PC-3 (cell line): ENCODE results near the gene RPL12. TPM values are rescaled to one million over a fixed set of nuclear protein-coding genes. Genes with fewer than 3 reads are reported as not detected.
A peak's percentile ranks its signal among the peaks of the same experiment; 100 is the strongest.
"Not testable (repeated sequence)": the region's sequence is repeated elsewhere in the genome, so short reads cannot be mapped to it uniquely, and the experiment has no call there.

Experiments
- ATAC-seq: fragments of 200-7000 bp; cut with Tn5 transposase; 2 replicates; pipeline ENCODE4 v1.9.1; 2020; ENCODE audit warnings: mild to moderate bottlenecking, moderate library complexity
- BruUV-seq: library from RNA; stranded (reverse); fragments of 400-500 nt; replicated peaks from 2 replicates; lab custom pipeline; 2021; lab: Mats Ljungman, UMichigan
- CTCF ChIA-PET: fragments of 300-600 bp; sonication (Branson Sonifier 250); formaldehyde crosslinking; loops from one replicate; lab custom pipeline; 2022; ENCODE audit warnings: antibody characterized with exemption; lab: Charles Lee
- POLR2A ChIA-PET: fragments of 300-600 bp; sonication (Branson Sonifier 250); formaldehyde crosslinking; loops from one replicate; lab custom pipeline; 2022; ENCODE audit warnings: antibody characterized with exemption; ENCODE audit not compliant: unreplicated experiment; lab: Charles Lee
- DNase-seq: peaks from one replicate; pipeline ENCODE4 v3.0.0-alpha.2; 2015
- H2AFZ ChIP-seq: fragments of 300-600 bp; sonication (generic); 2 replicates; pipeline ENCODE4 v1.6.0; 2016; ENCODE audit warnings: antibody characterized with exemption, low read length
- H3F3A ChIP-seq: fragments of 300-600 bp; sonication (generic); one replicate; pipeline ENCODE4 v1.6.0; 2017; ENCODE audit warnings: antibody characterized with exemption, low read length, control low read depth, mild to moderate bottlenecking; ENCODE audit not compliant: unreplicated experiment
- H3K27ac ChIP-seq: fragments of 300-600 bp; sonication (generic); 2 replicates; pipeline ENCODE4 v1.5.1; 2016; ENCODE audit warnings: mild to moderate bottlenecking, low read length
- H3K27me3 ChIP-seq: fragments of 300-600 bp; sonication (generic); 2 replicates; pipeline ENCODE4 v1.6.1; 2016; ENCODE audit warnings: low read length, mixed read lengths
- H3K36me3 ChIP-seq: fragments of 300-600 bp; sonication (generic); 2 replicates; pipeline ENCODE4 v1.6.1; 2016; ENCODE audit warnings: low read depth, mixed run types, low read length, mixed read lengths
- H3K4me1 ChIP-seq: fragments of 300-600 bp; sonication (generic); 2 replicates; pipeline ENCODE4 v1.5.1; 2016; ENCODE audit warnings: low read length; ENCODE audit not compliant: insufficient read depth
- H3K4me2 ChIP-seq: fragments of 300-600 bp; sonication (generic); 2 replicates; pipeline ENCODE4 v1.6.0; 2016; ENCODE audit warnings: low read length
- H3K4me3 ChIP-seq: fragments of 300-600 bp; sonication (generic); 2 replicates; pipeline ENCODE4 v1.5.1; 2016; ENCODE audit warnings: mild to moderate bottlenecking, low read length, mixed read lengths
- H3K79me2 ChIP-seq: fragments of 300-600 bp; sonication (generic); 2 replicates; pipeline ENCODE4 v1.6.1; 2017; ENCODE audit warnings: low read length, mixed read lengths
- H3K9ac ChIP-seq: fragments of 300-600 bp; sonication (generic); 2 replicates; pipeline ENCODE4 v1.6.0; 2016; ENCODE audit warnings: mild to moderate bottlenecking, low read length
- H3K9me2 ChIP-seq: fragments of 300-600 bp; sonication (generic); replicated peaks from 2 replicates; pipeline ENCODE4 v1.6.1; 2016; ENCODE audit warnings: mixed run types, low read length, mixed read lengths
- H3K9me3 ChIP-seq: fragments of 300-600 bp; sonication (generic); 2 replicates; pipeline ENCODE4 v1.6.1; 2016; ENCODE audit warnings: low read length, mixed read lengths
- H4K20me1 ChIP-seq: fragments of 300-600 bp; sonication (generic); 2 replicates; pipeline ENCODE4 v1.6.1; 2016; ENCODE audit warnings: low read length, mixed read lengths
- CTCF ChIP-seq: fragments of 300-600 bp; sonication (generic); conservative IDR thresholded peaks from 2 replicates; pipeline ENCODE4 v1.5.1; 2017; ENCODE audit warnings: antibody characterized with exemption, low read depth, mild to moderate bottlenecking, low read length
- EZH2 ChIP-seq: fragments of 300-600 bp; sonication (generic); IDR thresholded peaks from one replicate; pipeline ENCODE4 v1.6.1; 2017; ENCODE audit warnings: antibody characterized with exemption, mild to moderate bottlenecking, low read length; ENCODE audit not compliant: unreplicated experiment
- EZH2phosphoT487 ChIP-seq: fragments of 300-600 bp; sonication (generic); IDR thresholded peaks from 2 replicates; pipeline ENCODE4 v1.6.1; 2018; ENCODE audit warnings: mild to moderate bottlenecking, antibody characterized with exemption, low read length, borderline replicate concordance
- intact Hi-C: fragments of 100-400 bp; cut with micrococcal nuclease; formaldehyde crosslinking; loops from 2 replicates; pipeline ENCODE4 v1.9.0; 2023
- total RNA-seq: library from RNA; depleted of rRNA; stranded (reverse); fragments of >200 nt; gene quantifications from 2 replicates; pipeline ENCODE4 v1.2.3, GENCODE V29; 2014

Gene RPL12
- total RNA-seq, 1 experiment from 2014 or later, result 1,417 TPM

- no peak for ATAC-seq
These were observed 19.5 kb upstream of the RPL12 start for GRCh38 chr9:127470662-127471061.

GRCh38 chr9:127467621-127468020 lies 16.4 kb upstream of the RPL12 start:
- H3K79me2 ChIP-seq, result no peaks in the 10 kb centered on the region
- BruUV-seq, result no TSS peak
- intact Hi-C loops, result no loop called here
- no peak overlapping the region for H3K4me3 ChIP-seq
- peaks cover 4% of the 10 kb centered on the region; the same call in 1 of the 2 replicates for H3K36me3 ChIP-seq
- H2AFZ ChIP-seq, result no peak overlapping the region
- no peak overlapping the region for H3K4me2 ChIP-seq
- H3K9me2 ChIP-seq, result no peaks in the 10 kb centered on the region
- H3K9me3 ChIP-seq, result no peaks in the 10 kb centered on the region
- H3K27ac ChIP-seq, result no peak overlapping the region
- no peak for TF ChIP-seq EZH2phosphoT487
- TF ChIP-seq CTCF, result no peak
- TF ChIP-seq EZH2, result no peak
- H4K20me1 ChIP-seq, result no peaks in the 10 kb centered on the region
- H3K9ac ChIP-seq, result no peak overlapping the region
- DNase-seq (no peak), ATAC-seq (no peak)
- no peaks in the 10 kb centered on the region for H3K27me3 ChIP-seq
- POLR2A ChIA-PET, result no interaction called here
- CTCF ChIA-PET, result no interaction called here
- no peaks in the 10 kb centered on the region for H3K4me1 ChIP-seq
- H3F3A ChIP-seq, result no peaks in the 10 kb centered on the region

More at GRCh38 chr9:127470662-127471061, 19.5 kb upstream of the RPL12 start:
- Histone ChIP-seq H3K79me2 (no peaks in the 10 kb centered on the region), H3K9me3 (no peaks in the 10 kb centered on the region), H4K20me1 (no peaks in the 10 kb centered on the region), H3K27ac (no peak overlapping the region), H3K27me3 (no peaks in the 10 kb centered on the region), H3K4me2 (no peak overlapping the region), H3F3A (no peaks in the 10 kb centered on the region), H3K36me3 (no peaks in the 10 kb centered on the region), H3K4me3 (no peak overlapping the region), H3K4me1 (no peaks in the 10 kb centered on the region), H3K9me2 (no peaks in the 10 kb centered on the region), H3K9ac (no peak overlapping the region), H2AFZ (no peak overlapping the region)
- TF ChIP-seq CTCF (no peak), EZH2phosphoT487 (no peak), EZH2 (no peak)
- TSS peak; percentile 22 for BruUV-seq
- CTCF ChIA-PET, result no interaction called here
- no peak for DNase-seq
- POLR2A ChIA-PET, result no interaction called here
- intact Hi-C loops, result no loop called here

- H4K20me1 ChIP-seq, H3K36me3 ChIP-seq, H3K27ac ChIP-seq, H2AFZ ChIP-seq, H3K9me3 ChIP-seq, H3K4me3 ChIP-seq, H3K27me3 ChIP-seq, POLR2A ChIA-PET, BruUV-seq, H3K4me1 ChIP-seq, intact Hi-C loops, H3K9ac ChIP-seq, CTCF ChIA-PET, H3K79me2 ChIP-seq, H3K4me2 ChIP-seq, H3K9me2 ChIP-seq, H3F3A ChIP-seq: not testable (repeated sequence)
- DNase-seq (peak; percentile 50), ATAC-seq (peak; percentile 81)
These were observed 15.3 kb upstream of the RPL12 start for GRCh38 chr9:127466407-127466917.
